Non-pigmented ciliary epithelial cell (primary cell): ENCODE data around the gene PLCH1.
A peak's percentile ranks its signal among the peaks of the same experiment; 100 is the strongest.

ENCODE experiments used
- DNase-seq: peaks from one replicate; pipeline ENCODE4 v3.0.0-alpha.2; 2010; ENCODE audit warnings: low read depth

Gene PLCH1

DNA sequence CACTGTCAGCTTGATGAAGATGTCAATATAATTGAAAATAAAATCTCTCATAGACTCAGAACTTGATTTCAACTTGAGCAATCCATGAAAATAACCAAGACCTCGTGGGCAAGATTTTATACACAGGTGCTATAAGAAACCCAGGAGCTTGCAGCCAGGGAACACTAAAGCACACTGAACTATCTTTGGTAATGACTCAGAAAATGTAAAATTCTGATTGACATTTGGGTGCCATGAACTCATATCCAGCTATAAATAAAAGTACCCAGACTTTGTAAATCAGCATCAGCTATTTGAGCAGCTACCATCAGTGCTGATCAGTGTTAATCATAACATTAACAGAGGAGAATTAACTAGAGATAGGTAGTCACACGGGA is 61.5 kb downstream of the PLCH1 start:
- no peak for DNase-seq

DNA sequence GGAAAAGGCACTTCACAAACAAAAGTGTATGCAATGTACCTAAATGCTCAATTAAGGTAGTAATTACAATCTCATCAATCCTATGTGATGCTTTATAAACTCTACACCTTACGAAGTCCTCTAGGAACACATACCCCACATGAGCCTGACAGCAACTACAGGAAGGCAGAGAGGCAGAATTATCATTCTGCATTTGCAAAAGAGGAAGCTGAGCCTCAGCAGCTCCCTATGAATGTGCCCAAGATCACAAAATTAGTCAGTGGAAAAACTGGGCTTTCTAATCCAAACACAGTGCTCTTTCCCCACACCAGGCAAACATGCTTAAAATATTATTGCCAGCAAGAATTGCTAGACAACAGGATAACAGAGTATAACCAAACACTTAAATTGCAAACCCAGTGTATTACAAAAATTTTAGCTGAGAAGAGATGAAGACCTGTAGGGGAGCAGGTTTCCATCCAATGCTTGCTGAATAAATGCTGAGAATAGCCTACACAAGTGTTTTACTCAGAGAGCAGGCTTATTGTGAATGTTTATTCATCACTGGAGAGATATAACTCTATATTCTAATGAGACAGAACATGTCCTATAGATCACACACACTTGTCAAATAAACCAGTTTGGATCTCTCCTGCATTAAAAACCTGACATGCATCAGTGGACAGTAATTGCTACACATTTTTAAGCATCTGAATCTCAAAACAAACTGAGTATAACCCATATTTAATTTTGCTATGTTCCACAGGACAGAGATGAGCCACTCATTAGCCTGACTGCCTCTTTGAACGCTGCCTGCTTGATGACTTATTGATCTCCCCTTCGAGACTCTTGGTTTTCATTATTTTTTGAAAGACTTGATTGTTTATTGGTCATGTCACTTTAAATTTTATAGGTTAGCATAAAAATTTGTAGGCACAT is 62.2 kb downstream of the PLCH1 start:
- DNase-seq: no peak

DNA sequence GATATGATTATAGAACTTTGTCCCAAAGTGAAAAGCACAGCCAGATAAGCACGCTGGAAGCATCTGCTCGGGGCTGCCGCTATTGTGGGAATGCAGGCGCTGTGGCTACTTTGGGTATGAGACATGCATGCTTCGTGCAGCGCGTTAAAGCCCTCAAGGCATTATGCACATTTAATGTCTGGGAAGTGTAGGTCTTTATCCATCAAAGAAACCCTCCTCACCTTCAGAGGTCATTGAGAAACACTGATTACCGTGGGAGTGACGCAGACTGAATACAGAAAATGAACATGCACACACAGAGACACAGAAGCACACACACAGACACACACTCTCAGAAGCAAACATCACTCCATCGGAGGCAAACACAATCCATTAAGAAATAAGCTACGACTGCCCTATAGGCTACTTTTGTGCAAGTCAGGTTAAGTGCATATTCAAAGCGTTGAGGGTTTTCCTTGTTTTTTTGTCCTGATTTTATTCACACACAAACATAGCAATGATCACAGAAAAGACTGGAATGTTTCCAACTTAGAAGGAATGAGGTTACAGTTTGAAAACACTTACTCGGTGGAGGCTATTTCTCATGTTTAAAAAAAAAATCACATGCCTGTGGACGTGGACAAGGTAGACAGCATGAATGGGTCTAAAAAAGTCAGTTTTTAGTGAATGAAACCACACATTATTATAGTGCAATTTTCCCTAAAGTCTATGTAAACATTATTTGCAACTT is 68.5 kb downstream of the PLCH1 start:
- no peak for DNase-seq

DNA sequence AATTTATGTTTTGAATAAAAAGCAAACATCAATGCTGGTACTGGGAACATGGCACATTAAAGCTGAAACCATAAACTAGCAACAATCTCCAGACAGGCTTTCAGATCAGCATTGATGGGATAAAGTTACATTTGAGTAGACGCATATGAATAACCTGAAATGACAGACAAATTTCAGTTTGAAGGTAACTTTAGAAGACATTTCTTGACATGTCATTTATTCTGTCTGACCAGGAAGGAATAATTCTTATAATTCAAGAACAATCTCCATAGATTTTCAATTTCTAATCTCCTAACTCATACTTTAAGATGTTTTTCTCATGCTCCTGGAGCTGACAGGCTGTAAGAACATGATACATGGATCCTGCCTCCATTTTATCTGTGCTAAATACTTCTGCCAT is 69.8 kb downstream of the PLCH1 start:
- DNase-seq: no peak

DNA sequence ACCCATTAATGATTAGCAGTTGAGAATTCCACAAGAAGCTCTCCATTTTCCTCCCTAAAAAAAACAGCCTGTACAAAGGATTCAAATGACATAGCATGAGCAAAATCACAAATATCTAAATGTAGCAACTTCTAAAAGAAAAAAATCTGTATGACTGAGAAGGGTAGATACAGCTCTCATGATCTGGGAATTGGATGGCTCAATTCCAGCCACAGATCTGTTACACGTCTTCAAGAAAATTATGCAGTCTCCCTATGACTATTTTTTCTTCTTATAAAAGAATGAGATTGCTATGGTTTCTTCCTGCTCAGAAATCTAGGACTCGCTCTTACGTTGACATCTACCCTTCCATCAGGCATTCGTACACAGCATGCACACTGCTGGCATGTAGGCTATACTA is 71.5 kb downstream of the PLCH1 start:
- no peak for DNase-seq

DNA sequence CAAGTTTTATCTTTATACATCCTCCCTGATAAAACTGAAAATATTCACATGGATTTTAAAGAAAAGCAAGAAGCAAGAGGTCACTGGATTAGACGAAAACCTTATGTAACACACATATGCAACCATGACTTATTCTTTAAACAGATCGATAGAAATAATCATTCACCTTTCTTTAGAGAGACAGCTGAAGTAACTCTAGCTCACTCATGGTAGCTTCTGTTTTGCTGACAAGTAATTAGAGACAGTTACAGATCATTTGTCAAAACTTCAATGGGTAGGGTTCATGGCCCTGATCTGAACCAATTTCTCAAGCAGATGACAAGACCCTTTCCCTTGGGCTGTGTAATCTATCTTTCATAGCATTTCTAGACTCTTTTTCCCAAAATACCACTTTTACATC is 74.5 kb downstream of the PLCH1 start:
- no peak for DNase-seq

DNA sequence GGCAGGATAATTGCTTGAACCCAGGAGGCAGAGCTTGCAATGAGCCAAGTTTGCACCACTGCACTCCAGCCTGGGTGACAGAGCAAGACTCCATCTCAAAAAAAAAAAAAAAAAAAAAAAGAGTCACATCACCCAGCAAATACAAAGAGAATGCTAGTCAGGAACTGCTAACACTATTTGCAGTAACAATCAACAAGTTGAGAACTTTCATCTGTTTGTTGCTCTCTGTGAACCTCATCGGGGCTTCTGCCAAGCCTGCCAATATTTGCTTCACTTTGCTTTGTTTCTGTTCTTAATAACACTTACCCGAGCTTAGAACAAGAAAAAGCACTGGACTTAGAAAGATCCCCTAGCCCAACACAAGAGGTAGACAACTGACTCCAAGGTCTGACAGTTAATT is 76.9 kb downstream of the PLCH1 start:
- no peak for DNase-seq

DNA sequence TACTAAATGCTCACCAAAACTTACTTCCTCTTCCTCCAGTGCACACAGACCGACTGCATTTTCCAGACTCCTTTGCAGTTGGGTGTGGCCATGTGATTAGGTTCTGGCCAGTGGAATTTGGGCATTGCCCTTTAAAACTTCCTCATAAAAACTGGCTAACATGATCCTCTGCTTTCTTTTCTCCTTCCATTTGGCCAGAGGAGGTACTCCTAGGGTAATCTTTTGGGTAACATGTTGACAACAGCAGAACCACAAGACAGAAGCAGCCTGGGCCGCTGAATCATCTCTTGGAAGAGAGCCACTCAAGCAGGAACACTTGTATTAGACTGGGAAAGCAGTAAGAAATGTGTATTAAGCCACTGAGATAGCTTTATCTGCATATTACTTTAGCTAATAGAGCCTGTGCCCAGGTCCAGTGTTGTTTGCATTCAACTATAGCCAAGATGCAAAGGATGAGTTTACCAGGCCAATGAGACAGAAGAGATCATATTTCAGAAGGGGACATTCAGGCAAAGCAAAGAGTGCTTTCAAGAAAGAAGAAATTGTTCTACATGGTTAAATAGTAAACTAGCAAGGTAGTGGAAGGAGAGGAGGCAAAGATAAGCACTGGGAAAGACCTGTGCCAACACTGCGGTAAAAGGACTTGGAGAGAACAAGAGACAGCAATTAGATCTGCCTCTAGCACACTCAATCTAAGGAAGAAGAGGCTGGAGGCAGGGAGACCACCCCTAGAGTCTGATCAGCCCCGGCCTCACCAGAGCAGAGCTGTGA is 79.8 kb downstream of the PLCH1 start:
- peak; percentile 74 for DNase-seq

DNA sequence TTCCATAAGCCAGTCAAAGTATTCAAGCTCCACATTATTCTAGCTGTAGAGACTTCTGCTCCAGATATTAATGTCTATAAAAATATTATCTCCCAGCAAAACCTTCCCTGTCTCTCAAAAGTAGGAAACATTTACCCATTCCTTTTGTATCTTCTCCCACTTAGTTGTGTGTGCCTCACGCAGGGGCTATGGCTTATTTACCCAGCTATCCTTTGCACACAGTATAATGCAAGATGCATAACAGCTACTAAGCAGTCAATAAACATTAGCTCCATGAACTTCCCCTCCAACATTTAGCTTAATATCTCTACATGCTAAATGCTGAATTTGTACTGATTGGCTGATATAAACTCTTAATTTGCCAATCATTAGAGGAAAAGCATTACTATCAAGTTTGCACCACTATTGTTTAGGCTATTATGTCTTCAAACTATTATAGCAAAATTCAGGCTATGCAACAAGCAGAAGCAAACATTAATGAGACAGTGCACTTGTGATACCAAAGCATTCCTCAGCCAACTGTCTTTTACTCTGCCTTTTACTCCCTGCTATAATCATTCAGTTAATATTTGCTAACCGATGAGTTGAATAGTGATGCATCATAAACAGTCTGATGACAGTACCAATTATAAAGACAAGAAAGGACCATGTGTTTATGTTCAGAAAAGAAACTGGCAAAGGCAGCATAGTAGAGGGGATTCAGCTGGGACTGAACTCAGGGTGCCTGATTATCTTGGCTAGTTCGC is 81.2 kb downstream of the PLCH1 start:
- no peak for DNase-seq

DNA sequence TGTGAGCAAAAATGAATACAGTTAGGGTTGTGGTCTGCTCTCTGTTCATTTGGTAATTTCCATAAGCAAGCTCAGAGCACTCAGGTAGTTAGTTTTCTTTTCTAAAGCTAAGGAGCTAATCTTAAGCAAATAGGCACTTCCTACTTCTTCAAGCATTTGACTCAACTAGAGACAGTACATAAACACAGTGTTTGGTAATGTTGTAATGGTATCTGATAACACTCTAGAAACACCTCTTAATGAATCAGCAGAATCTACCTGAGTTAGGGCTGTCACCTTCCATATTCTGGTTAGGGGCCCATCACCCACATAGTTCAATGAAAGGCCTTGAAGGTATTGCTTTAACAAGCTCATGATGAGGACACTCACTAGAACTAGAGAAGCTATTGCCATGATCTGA is 83.1 kb downstream of the PLCH1 start:
- no peak for DNase-seq

DNA sequence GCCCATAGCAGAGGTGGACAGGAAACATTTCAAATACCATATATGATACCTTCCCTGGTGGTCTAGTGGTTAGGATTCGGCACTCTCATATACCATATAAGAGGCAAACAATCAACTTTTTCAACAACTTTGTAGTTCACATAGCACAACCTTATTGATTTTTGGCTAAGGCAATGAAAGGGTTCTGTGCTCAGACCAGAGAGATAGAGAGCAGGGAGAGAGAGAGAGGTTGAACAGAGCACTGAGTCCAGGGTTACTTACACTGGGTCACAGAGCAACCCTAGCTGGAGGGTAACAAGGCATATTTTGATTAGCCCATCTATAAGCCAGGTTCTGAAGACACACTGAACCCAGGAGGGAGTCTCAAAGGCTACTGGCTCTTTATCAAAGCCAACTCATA is 83.8 kb downstream of the PLCH1 start:
- no peak for DNase-seq

DNA sequence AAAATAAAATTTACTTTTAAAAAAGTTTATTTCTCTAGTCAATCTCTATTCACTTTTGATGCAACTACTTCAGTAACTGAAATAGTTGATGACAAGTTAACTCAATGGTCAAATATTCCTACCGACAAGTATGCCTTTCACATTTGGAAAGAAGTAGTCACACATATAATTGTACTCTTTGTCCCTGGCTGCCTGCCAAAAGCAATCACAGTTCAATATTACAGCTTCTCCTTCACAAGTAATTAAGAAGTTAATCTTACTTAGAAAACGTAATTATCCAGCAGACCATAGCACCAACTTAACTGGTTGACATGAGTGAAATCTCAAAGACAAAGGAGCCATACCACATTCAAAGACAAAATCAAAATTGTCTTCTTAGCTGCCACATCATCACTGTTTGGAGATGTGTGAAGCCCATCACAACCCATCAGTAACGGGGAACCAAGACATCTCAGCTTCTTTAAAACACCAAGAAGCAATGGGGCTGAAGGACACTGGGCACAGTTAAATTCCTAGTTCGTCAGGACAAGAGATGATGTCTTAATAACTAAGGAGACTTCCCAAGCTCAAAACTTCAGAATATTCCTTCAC is 86.1 kb downstream of the PLCH1 start:
- no peak for DNase-seq

DNA sequence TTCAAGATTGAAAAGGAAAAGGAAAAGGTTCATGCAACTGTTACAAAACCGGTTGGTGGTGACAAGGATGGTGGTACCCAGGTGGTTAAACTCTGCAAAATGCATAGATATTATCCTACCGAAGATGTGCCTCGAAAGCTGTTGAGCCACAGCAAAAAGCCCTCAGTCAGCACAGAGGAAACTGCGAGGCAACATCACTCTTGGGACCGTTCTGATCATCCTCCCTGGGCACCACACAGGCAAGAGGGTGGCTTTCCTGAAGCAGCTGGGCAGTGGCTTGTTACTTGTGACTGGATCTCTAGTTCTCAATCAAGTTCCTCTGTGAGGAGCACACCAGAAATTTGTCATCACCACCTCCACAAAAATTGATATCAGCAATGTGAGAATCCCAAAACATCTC is 86.9 kb downstream of the PLCH1 start:
- DNase-seq: no peak

DNA sequence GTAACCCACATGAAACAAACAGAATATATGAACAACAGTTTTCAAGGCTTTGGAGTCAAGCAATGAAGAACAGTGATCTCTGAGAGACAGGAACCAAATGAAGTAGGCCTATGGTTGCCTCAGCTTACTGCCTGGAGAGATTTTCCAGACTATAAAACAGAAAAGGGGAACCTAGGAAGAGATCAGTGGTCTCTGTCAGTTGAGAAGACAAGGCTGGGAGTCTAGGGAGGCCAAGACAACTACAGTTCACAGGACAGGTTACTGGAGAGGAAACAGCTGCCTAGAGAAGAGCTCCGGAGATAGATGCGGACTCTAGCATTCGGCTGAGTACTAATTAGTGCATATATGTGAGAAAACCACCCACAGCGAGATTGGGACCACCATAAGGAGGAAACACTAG is 87.7 kb downstream of the PLCH1 start:
- no peak for DNase-seq

DNA sequence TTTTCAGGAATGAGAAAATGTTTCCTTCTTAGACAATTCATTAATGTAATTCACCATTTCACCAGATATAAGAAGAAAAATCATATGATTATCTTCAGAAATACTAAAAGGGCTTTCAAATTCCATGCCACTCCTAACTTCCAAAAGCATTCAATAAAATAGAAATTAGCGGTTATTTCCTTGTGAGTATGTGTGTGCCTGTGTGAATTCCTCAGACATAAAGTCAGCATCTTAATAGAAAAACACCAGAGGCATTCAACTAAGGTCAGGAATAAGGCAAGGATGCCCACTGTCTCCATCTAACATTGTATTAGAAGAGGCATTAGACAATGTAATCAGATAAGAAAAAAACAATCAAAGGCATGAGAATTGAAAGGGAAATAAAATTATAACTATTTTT is 88.4 kb downstream of the PLCH1 start:
- DNase-seq: no peak

DNA sequence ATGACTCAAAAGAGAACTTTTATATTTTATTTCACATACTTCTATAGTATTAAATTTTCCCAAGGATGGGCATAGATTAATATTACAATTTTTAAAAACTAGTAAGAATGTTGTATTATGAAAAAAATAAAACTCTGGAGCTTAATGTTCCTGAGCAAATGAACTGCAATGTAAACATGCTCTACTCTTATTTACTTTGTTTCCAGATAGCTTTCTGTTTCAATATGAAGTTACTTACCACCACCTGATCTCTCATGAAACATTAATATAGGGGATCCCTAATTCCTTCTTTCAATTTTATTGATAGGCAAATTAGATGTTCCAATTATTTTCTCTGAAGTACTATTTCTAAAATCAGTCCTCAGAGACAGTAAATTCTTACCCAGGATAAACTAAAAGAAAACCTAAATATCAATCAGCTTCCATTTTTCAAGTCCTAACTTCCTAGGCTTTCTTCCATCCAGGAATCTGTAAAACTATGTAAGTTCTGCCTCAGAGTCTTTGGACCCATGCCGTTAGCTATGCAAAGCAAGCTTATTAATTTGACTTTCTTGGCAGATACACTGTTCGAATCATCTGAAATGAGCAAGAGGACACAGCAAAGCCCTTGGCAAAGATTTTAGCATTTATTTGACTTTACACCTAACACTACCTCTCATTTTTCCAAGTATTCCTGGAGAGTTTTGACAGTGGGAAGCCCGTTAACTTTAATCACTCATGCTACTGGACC is 93.2 kb downstream of the PLCH1 start:
- no peak for DNase-seq

DNA sequence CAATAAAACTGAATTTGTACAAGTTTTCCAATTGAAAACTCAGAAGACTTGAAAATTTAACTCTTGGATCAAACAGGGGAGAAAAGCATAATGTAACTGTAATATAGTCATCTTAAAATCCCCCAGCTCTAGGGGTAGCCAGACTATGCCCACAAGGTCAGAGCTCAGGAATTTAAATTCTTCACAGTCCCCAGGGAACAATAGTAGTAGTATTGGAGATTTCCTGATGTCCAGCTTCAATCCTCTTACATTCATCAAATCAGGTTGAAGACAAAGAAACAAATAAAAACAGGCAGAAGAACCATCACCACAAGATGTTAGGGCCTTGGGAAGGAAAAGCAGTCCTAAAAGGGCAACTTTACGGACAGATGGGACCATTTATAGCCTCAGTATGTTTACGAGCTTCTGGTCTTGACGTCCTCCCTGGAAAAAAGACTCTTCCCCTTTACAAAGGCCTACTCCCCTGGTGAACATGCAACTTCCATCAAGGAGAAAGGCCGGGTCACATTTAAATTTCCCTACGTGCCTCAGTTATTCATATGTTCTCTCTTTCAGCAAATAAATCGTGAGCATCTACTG is 96.8 kb downstream of the PLCH1 start:
- DNase-seq: no peak

DNA sequence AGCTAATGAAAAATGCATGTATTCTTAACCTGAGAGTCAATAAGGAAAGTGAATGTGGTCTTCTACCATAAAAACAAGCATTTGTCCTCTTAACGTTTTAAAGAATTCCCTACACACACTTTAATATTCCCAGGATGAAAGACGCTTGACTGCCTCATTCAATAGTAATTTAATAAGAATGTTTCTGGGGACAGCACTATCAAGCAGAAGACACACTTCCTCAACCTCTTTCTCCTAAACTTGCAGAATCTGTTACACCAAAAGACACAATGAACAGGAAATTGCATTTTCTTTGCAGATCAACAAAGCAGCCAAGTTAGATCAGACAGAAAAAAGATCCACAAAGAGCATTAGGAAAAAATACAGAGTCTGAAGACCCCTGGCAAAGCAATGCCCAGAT is 97.7 kb downstream of the PLCH1 start:
- no peak for DNase-seq

DNA sequence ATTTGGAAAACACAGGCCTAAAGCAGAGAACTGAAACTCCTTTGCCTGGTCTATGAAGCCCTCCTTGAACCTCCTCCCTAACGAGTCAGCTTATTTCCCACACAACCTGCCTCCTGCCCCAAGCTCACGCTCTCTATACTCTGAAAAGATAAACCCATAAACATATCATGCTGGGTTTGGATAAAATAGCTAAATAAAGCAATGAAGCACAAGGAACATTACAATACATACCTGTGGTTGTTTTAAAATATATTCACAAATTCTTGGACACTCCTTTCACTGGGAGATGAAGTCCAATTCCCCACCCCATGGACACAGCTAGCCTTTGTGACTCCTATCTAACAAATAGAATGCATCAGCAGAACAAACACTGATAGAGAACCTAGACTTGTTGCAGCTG is 98.2 kb downstream of the PLCH1 start:
- DNase-seq: no peak

DNA sequence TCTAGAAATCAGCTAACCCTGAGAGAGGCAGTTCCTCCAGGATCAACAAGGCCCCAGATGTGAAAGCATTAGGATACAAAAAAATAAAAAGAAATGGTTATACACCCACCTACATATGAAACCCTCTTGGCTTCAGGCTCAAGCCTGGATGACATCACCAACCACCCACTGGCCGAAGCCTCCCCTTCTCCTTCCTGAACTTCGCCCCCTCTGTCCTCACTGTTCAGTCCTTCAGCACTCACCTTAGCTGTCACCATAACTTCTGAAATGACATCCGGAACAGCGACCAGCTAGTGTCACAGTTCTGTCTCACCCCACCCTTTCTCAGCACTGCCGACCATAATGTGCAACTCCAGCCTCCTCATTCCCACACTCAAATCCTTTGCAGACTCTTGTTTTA is 98.7 kb downstream of the PLCH1 start:
- no peak for DNase-seq
